RWPE1 (cell line): ENCODE measurements around the gene ZNF230.
A peak's percentile ranks its signal among the peaks of the same experiment; 100 is the strongest.

Source experiments
- CTCF ChIA-PET: fragments of 350-600 bp; sonication (Branson Sonifier 250); formaldehyde crosslinking; extraction: SDS; loops from one replicate; lab custom pipeline; 2021; lab: Yijun Ruan, JAX
- POLR2A ChIA-PET: fragments of 400-600 bp; formaldehyde crosslinking; extraction: SDS; loops from one replicate; lab custom pipeline; 2020; ENCODE audit warnings: antibody characterized with exemption; ENCODE audit not compliant: low non-redundant PET; lab: Yijun Ruan, JAX
- DNase-seq: peaks from one replicate; pipeline ENCODE4 v3.0.0; 2012; ENCODE audit warnings: low spot score
- H3K27ac ChIP-seq: fragments of 450-650 bp; 2 replicates; pipeline ENCODE4 v1.5.1; 2017
- TF ChIP-seq, protein P1 (sequence below): fragments of 450-650 bp; conservative IDR thresholded peaks from 2 replicates; pipeline ENCODE4 v1.5.1; 2017; ENCODE audit warnings: low read depth, mild to moderate bottlenecking

Gene ZNF230

DNA sequence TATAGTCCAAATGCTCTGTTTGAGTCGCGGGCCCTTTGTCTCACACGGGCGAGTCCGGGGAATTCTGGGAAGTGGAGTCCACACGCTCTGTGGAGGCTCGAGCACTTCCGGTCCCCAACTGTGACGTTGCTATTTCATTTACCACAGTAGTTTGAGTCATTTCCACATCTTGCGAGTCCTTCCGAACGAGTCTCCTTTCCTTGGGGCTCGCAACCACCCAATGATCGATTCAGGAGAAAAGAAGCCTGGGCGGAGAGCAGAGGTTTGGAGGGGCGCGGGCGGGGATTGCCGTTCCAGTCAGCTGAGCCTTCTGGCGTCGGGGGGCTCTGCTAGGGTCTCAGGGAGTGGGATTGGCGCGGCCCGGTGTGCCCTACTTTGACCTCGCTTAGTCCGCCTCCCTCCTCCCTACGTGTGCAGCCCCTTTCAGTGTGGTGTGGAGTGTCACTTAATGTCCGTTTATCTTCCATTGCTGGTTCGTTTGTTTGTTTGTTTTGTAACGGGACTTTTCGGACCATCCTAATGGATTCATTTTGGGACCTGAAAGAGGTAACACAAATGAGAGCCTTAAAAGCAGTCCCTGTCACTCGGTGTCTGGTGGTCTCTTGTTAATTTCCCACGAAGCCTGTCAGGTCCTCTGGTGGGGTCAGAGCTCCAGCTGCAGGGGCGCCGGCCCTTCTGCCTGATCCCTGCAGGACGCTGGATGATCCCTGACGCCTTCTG lies 22.6 kb downstream of the ZNF230 start, which contains the start of gene ZNF222:
ZNF222 (plus strand) TSS at position 163 of the 720 bp plus-strand sequence; CDS start at position 221, 58 bp downstream.
- CTCF ChIA-PET: no interaction called here
- POLR2A ChIA-PET: no interaction called here
- peak; percentile 71 for DNase-seq
- H3K27ac ChIP-seq: peak within 1 kb of the TSS; percentile 57
- TF ChIP-seq, protein P1, sequence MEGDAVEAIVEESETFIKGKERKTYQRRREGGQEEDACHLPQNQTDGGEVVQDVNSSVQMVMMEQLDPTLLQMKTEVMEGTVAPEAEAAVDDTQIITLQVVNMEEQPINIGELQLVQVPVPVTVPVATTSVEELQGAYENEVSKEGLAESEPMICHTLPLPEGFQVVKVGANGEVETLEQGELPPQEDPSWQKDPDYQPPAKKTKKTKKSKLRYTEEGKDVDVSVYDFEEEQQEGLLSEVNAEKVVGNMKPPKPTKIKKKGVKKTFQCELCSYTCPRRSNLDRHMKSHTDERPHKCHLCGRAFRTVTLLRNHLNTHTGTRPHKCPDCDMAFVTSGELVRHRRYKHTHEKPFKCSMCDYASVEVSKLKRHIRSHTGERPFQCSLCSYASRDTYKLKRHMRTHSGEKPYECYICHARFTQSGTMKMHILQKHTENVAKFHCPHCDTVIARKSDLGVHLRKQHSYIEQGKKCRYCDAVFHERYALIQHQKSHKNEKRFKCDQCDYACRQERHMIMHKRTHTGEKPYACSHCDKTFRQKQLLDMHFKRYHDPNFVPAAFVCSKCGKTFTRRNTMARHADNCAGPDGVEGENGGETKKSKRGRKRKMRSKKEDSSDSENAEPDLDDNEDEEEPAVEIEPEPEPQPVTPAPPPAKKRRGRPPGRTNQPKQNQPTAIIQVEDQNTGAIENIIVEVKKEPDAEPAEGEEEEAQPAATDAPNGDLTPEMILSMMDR: no peak

DNA sequence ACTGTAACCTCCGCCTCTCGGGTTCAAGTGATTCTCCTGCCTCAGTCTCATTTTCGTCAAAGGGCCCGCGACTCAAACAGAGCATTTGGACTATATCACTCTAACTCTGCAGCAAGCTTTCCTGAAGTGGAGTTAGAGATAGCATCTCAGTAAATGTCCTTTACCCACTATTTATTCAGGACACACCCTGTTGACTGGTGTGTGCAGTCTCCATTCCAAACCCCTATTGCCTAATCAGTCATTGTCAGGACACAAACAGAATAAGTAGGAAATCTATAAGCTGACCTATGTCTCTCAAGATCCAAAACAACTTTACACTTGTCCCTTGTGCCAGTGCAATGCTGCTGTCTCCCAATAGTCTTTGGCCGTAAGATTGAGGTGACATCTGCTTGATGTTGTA lies 23.9 kb downstream of the ZNF230 start:
- CTCF ChIA-PET: no interaction called here
- POLR2A ChIA-PET: no interaction called here
- no peak for DNase-seq
- H3K27ac ChIP-seq: no peak overlapping the region
- TF ChIP-seq, protein P1: no peak

DNA sequence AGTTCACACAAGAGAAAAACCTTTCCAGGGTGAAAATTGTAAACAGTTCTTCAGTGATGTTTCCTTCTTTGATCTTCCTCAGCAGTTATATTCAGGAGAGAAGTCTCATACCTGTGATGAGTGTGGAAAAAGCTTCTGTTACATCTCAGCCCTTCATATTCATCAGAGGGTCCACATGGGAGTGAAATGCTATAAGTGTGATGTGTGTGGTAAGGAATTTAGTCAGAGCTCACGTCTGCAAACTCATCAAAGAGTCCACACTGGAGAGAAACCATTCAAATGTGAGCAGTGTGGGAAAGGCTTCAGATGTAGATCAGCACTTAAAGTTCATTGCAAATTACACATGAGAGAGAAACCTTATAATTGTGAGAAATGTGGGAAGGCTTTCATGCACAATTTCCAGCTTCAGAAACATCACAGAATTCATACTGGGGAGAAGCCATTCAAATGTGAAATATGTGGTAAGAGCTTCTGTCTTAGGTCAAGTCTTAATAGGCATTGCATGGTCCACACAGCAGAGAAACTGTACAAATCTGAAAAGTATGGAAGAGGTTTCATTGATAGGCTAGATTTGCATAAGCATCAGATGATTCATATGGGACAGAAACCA lies 29.3 kb downstream of the ZNF230 start:
- ChIA-PET CTCF (no interaction called here), POLR2A (no interaction called here)
- no peak overlapping the region for H3K27ac ChIP-seq
- no peak for DNase-seq
- TF ChIP-seq, protein P1: no peak

DNA sequence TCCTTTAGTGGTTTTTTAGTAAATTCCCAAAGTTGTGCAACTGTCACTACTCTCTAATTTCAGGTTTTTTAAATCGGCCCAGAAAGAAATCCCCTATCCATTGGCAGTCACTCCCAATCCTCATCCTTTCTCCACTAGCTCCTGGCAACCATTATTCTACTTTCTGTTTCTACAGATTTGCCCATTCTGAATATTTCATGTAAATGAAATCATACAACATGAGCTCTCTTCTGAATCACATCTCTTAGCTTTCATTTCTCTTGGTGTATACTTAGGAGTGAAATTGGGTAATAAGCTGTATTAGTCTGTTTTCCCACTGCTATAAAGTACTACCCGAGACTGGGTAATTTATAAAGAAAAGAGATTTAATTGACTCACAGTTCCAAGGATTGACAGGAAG lies 39.4 kb downstream of the ZNF230 start:
- TF ChIP-seq, protein P1: no peak
- ChIA-PET POLR2A (no interaction called here), CTCF (interaction anchor here (0.6 kb wide), 1 partner anchor 13 kb away, joined by 5 read pairs; no protein-coding TSS in a partner anchor)
- no peak for DNase-seq
- no peak overlapping the region for H3K27ac ChIP-seq

DNA sequence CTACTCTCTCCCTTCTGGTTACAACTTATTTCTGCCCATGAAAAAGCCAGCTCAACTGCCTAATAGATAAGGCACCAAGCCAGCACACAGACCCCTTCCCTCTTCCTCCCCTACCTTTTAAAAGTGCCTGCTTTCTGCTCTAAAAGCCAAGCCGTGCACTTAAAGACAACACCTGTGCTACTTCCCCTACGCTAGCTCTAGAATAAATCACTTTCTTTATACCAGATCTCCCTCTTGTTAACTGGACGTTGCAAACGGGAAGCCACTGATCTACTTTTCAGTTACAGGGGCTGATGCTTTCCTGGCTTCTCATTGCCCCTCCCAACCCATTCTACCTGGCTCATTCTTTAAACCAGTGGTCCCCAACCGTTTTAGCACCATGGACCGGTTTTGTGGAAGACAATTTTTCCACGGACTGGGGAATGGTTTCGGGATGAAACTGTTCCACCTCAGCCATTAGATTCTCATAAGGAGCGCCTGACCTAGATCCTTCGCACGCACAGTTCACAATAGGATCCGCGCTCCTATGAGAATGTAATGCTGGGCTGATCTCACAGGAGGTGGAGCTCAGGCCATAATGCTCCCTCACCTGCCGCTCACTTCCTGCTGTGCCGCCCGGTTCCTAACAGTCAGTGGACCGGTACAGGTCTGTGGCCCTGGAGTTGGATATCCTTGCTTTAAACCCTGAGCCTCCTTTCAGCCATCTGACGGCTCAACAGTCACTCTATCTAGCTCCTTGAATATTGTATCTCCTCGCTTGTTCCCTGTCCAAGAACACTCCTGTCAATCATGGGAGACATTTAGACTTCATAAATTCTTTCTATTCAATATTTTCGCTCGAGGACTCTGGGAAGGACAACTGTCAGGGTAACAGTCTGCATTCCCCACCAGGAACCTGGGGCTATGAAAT lies 48.2 kb downstream of the ZNF230 start:
- ChIA-PET POLR2A (interaction anchor here (0.6 kb wide), 1 partner anchor 27 kb away, joined by 8 read pairs; no protein-coding TSS in a partner anchor), CTCF (interaction anchor here (0.6 kb wide), 1 partner anchor 155 kb away, joined by 3 read pairs; no protein-coding TSS in a partner anchor)
- peak overlapping the region; percentile 69 for H3K27ac ChIP-seq
- TF ChIP-seq, protein P1: no peak
- DNase-seq: no peak
